ENCODE results near the gene POLR1G. TPM values are rescaled to one million over a fixed set of nuclear protein-coding genes. Genes with fewer than 3 reads are reported as not detected.

POLR1G gene
- total RNA-seq, 1 experiment from 2014 or later: 43.4 TPM

- H3K23ac ChIP-seq (ENCODE audit: insufficient read length, low read depth, low read length): no peak overlapping the region
- H3K79me2 ChIP-seq (ENCODE audit: insufficient read depth, low read length): no peaks in the 10 kb centered on the region
- no peak overlapping the region for H3K27ac ChIP-seq (ENCODE audit: insufficient read length, low read depth, low read length)
- H4K5ac ChIP-seq (ENCODE audit: insufficient read length, low read depth, low read length): no peak overlapping the region
- H4K20me1 ChIP-seq (ENCODE audit: control insufficient read depth, insufficient read depth, insufficient read length): no peaks in the 10 kb centered on the region
- H2BK120ac ChIP-seq (ENCODE audit: low read depth, low read length, poor library complexity, severe bottlenecking): no peak overlapping the region
- no peak overlapping the region for H3K4me3 Mint-ChIP-seq
- peaks cover 0 to 7% (median 3%) of the 10 kb centered on the region in 3 experiments; a peak in 2 of 7 replicates for H3K36me3 Mint-ChIP-seq (ENCODE audit: insufficient read depth in 1 of 3, low read depth in 3 of 3)
- no peak overlapping the region for H3K56ac ChIP-seq (ENCODE audit: insufficient read length, low read depth, low read length)
- no peak overlapping the region for H4K8ac ChIP-seq (replicated peaks; ENCODE audit: insufficient read length, low read depth, low read length)
- H3K9me3 Mint-ChIP-seq: no peaks in the 10 kb centered on the region
- H3K23me2 ChIP-seq (ENCODE audit: insufficient read length, low read depth, low read length, poor library complexity, severe bottlenecking): peaks cover 2% of the 10 kb centered on the region
- no peak overlapping the region for H2BK5ac ChIP-seq (ENCODE audit: insufficient read length, low read length)
- WGBS (ENCODE audit: extremely low coverage, insufficient read length, low lambda C conversion rate): no CpG with 5 or more reads among the region's 1 CpG
- no peaks in the 10 kb centered on the region for H3K27me3 Mint-ChIP-seq (ENCODE audit: low read depth)
- no peak overlapping the region for H2BK15ac ChIP-seq (ENCODE audit: low read depth, low read length)
- H3K14ac ChIP-seq (ENCODE audit: insufficient read depth, low read length): no peak overlapping the region
- TF ChIP-seq CTCF (conservative IDR thresholded peaks at IDR 0.05): no peak
- peaks cover 4% of the 10 kb centered on the region; the same call in 1 of the 2 replicates for H3K27me3 ChIP-seq (ENCODE audit: insufficient read depth, low read length)
- no peak overlapping the region for H3K9ac ChIP-seq (ENCODE audit: extremely low read depth, insufficient read length, low read length)
- H2BK12ac ChIP-seq (ENCODE audit: insufficient read length, low read depth, low read length): no peak overlapping the region
- peak overlapping the region; percentile 24 to 48 (median 28); a peak in 4 of 7 replicates for H3K27ac Mint-ChIP-seq
- H2AFZ ChIP-seq (ENCODE audit: low read length): no peak overlapping the region
- no peak overlapping the region for H3K18ac ChIP-seq (ENCODE audit: insufficient read length, low read depth, low read length)
- no peak for DNase-seq
- H2AK5ac ChIP-seq (ENCODE audit: insufficient read length, low read length): no peak overlapping the region
- H3K4ac ChIP-seq (ENCODE audit: low read depth, low read length): no peak overlapping the region
- no peaks in the 10 kb centered on the region for H3K4me1 ChIP-seq (ENCODE audit: insufficient read depth, low read length)
- H4K91ac ChIP-seq (ENCODE audit: insufficient read length, low read depth, low read length): no peak overlapping the region
- no peaks in the 10 kb centered on the region for H3K9me3 ChIP-seq (ENCODE audit: control insufficient read depth, low read depth, low read length)
- H3K4me2 ChIP-seq (ENCODE audit: insufficient read depth, insufficient read length, low read length): no peak overlapping the region
- no peak overlapping the region for H2BK20ac ChIP-seq (ENCODE audit: low read depth, low read length, poor library complexity, severe bottlenecking)
- H3K4me1 Mint-ChIP-seq: peaks cover 8 to 20% of the 10 kb centered on the region in 2 experiments
- no peaks in the 10 kb centered on the region for H3K79me1 ChIP-seq (ENCODE audit: insufficient read depth, low read depth, low read length, poor library complexity, severe bottlenecking)
- no peak overlapping the region for H3T11ph ChIP-seq (ENCODE audit: low read length)
These were observed 26.3 kb upstream of the POLR1G start for GRCh38 chr19:45380107-45380506.
